NCI-H2029 (cell line): ENCODE data around the gene RNF180.
"Not testable (repeated sequence)": the region's sequence is repeated elsewhere in the genome, so short reads cannot be mapped to it uniquely, and the experiment has no call there.

ENCODE experiments used
- DNase-seq: peaks from one replicate; lab custom pipeline; 2025; lab: John Stamatoyannopoulos, UW

Gene RNF180

DNA sequence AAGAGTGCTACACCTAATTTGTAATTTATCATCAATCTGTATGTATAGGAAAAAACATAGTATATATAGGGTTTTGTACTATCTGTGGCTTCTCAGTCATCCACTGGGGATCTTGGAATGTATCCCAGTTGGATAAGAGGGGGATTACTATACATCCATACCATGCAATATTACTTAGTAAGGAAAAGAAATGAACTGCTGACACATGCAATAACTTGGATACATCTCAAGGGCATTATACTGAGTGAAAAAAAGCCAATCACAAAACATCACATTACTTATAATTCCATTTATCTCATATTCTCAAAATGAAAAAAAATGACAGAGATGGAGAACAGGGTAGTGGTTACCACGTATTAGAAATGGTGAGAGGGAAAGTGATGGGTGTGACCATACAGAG lies 231.9 kb downstream of the RNF180 start:
- DNase-seq = no peak

GRCh38 chr5:64398735-64399134 lies 233.1 kb downstream of the RNF180 start:
- DNase-seq = not testable (repeated sequence)

DNA sequence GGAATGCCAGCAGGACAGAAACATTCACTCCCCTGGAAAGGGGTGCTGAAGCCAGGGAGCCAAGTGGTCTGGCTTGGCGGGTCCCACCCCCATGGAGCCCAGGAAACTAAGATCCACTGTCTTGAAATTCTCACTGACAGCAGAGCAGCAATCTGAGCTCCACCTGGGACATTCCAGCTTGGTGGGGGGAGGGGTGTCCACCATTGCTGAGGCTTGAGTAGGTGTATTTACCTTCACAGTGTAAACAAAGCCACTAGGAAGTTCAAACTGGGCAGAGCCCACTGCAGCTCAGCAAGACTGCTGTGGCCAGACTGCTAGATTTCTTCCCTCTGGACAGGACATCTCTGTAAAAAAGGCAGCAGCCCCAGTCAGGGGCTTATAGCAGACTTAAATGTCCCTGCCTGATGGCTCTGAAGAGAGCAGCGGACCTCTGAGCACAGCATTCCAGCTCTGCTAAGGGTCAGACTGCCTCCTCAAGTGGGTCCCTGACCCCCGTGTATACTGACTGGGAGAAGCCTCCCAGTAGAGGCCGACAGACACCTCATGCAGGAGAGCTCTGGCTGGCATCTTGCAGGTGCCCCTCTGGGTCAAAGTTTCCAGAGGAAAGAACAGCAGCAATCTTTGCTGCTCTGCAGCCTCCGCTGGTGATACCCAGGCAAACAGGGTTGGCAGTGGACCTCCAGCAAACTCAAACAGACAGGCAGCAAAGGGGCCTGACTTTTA lies 241.6 kb downstream of the RNF180 start:
- peak; percentile 1 for DNase-seq

- DNase-seq = peak; percentile 24
Measured at GRCh38 chr5:64417390-64417789, 251.7 kb downstream of the RNF180 start.

DNA sequence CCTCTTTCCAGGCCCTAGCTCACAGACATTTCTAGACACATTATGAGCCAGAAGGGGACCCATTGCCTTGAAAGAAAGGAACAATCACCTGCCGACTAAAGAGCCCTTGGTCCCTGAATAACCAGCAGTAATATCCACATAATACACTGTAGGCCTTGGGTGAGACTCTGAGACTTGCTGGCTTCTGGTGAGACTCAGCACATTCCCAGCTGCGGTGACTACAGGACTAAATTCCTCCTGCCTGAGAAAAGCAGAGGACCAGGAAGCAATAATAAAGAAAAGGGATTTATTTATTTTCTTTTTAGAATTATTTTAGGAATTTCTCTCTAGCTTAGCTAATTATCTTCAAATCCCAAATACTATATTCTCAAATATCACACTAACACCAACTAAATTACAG lies 252.4 kb downstream of the RNF180 start:
- no peak for DNase-seq
